Cerebellar cortex (tissue), 1 donor: ENCODE measurements around the gene IP6K1.
"Not testable (repeated sequence)": the region's sequence is repeated elsewhere in the genome, so short reads cannot be mapped to it uniquely, and the experiment has no call there.

ENCODE experiments used
- DNase-seq: peaks from one replicate; pipeline ENCODE4 v3.0.0-alpha.2; 2015; ENCODE audit warnings: low spot score

IP6K1 gene

DNA sequence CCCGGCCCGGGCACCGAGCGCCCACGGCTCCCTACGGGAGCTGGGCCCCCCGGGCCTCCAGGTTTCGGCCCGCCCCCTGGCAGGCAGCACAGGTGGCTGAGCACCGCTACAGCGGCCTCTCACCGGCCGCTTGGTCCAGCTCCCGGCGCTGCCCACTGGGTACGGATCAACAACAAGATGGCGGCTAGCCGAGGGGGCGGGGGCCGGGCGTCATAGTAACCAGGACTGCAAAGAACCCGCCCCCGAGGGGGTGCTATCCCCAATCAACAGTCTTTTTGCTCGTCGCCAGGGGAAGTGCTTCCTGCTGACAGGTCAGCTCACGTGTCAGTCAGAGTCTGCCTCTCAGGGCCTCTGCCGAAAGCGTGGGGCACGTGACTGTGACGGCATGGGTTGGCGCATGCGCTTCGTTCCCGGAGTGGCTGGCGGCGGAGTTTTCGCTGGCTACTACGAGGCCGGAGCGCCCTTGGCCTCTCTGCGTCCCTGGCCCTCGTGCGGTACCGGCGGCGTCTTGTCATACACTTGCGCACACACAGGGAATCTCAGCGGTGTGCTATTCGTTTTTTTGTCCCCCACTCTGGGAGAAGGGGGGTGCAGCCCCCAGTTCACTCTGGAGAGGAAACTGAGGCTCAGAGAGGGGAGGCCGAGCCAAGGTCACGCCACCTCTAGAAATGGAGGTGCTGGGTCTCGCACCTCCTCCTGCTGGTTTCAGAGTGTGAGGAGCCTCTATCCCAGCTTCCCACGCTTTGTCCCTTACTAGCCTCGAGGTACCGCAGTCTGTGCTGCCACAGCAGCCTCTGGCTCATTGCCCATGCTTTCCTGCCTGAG, at the start of gene IP6K1:
Gene IP6K1 (minus strand): TSS at position 186 of the 825 bp plus-strand sequence. CDS start 38,502 bp downstream, outside the sequence.
- peak; percentile 100 for DNase-seq

- no peak for DNase-seq
Measured at GRCh38 chr3:49831341-49831740, 45.0 kb upstream of the IP6K1 start.

GRCh38 chr3:49826016-49826415, 39.7 kb upstream of the IP6K1 start:
- DNase-seq = no peak

- DNase-seq = not testable (repeated sequence)
Measured at GRCh38 chr3:49823131-49823530, 36.8 kb upstream of the IP6K1 start.

DNA sequence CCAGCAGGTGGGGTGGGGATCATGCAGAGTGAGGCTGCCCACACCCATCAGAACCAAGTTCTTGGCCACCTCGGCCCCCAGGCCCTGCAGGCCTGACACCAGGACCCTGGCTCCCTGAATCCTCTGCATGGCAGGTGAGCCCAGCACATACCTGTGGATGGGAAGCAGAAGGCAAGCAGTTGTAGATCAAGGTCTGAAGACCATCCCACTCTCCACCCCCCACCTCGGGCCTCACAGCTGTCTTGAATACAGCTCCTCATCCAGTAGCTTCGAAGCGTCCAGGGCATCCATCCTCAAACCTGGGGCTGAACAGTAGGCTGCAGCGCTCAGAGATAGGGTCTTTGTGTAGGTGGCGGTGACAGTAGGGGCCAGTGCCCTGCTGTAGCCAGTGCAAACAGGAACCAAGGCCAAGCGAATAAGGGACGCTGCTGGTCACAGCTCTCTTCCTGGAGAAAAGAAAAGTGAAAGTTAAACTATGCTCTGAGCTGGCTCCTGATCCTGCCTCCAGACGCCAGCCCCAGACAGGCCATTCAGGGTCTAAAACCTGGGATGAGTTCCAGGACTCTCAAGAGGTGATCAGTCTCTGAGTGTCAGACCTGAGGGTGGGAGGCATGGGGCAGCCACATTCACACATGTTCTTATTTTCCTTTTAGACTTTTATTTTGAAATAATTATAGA, 27.3 kb upstream of the IP6K1 start, which contains the start of gene UBA7:
Gene UBA7 (minus strand): TSS at position 457 of the 678 bp plus-strand sequence. CDS start 166 bp downstream, at position 291.
- DNase-seq = peak; percentile 9

DNA sequence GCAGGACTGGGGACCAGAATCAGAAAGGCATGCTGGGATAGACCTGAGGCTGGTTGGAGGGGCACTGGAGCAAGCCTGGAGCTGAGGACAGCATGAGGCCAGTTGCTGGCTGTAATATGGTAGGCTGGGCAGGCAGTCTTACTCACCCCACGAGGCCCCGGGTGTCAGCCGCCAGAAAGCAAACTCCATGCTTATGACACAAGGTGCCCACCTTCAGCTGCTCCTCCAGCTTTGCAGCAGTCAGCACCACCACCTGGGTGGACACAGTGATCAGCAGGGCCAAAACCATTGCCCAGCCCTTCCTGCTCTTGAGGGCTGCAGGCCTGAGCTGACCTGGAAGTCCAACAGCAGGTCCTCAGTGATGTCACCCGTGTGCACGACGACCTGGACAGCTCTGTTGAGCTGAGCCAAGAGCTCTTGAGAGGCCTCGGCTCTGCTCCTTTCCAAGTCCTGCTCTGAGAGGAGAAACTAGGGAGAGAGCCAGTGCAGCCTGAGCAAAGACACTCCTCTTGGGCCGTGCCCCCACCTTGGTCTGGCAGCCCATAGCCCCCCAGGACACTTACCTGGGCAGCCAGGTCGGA, 26.7 kb upstream of the IP6K1 start:
- no peak for DNase-seq

GRCh38 chr3:49807431-49808114, 21.2 kb upstream of the IP6K1 start:
- no peak for DNase-seq

- no peak for DNase-seq
Measured at GRCh38 chr3:49806850-49807249, 20.5 kb upstream of the IP6K1 start.

- no peak for DNase-seq
Measured at GRCh38 chr3:49805897-49806701, 19.8 kb upstream of the IP6K1 start.

GRCh38 chr3:49805367-49805782, 19.0 kb upstream of the IP6K1 start:
- DNase-seq = peak; percentile 73

GRCh38 chr3:49804141-49805041, 18.0 kb upstream of the IP6K1 start:
- DNase-seq = no peak

DNA sequence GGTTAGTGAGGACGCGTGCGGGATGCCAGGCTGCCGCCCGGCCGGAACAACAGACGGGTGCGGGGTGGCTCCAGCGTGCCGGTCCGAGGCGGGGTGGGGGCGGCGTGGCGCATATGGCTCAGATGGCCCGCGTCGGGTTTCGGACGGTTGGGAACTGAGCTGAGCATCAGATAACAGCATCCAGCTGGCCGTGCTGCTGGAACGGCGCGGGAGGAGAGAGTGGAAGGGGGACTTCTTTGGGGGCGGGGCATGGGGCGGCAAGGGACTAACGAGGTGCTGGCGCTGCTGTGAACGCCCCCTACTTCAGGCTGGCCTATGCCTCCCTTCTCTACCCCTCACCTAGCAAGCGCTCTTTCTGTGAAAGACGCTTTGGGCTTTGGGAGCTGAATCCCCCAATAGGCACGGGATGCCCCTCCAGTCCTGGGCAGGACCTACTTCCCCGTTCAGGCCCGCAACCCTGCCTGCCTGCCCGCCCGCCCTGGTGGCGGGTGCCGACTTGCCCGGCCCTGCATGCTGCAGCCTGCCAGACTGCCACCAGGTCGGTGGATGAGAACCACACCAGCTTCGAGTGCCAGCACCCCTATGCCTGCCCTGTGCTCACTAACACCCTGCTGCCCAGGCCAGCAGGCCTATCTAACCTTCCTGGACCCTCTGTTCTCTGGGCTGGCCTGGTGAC, 17.3 kb upstream of the IP6K1 start:
- DNase-seq = peak; percentile 29

DNA sequence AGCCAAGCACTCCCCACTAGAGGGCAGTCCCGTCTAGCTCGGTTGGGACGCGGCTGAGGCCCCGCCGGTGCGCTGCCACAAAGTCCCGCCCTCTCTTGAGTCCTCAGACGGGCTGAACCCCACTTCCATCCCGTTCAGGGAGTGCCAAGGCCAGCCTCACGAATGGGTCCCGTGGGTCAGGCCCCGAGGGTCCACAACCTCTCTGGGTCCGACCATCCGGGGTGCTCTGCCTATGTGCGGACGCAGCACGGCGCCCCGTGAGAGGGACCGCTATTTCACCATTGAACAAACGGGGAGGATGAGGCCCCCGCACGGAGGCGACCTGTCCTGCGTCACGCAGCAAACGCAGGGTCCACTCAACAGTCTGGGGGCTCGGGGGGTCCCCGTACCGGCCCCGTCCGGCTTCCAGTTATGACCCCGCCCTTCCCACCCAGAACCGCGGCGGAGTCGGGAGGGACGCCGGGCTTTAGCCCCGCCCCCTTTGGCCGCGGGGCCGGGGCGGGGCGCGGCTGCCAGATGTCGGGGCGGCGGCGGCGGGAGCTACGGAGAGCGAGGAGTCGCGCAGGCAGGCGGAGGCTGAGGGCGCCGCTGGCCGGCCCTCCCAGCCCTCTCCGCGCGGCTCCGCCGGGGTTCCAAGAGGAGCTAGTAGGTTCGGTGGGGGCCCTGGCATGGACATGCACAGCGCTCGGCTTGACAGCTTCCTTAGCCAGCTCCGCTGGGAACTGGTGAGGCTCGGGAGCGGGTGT, 16.6 kb upstream of the IP6K1 start, which contains the start of gene INKA1:
Gene INKA1 (plus strand): TSS at position 543 of the 746 bp plus-strand sequence. CDS start 132 bp downstream, at position 675.
- peak; percentile 86 for DNase-seq

DNA sequence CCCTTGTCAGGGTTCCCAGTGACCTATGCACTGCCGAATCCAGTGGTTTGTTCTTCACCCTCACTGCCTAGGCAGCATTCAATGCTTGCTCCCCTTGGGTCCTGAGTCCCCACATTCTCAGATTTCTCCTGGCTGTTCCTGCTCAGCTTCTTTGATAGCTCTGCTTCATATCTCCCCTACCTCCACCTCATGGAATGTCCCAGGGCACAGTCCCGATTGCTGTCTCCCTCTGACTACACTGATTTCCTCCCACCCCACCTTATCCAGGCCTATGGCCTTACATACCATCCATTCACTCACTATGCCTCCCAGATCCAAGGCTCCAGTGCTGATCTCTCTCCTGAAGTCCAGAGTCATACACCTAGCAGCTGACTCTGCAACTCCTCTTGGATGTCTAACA, 14.8 kb upstream of the IP6K1 start:
- DNase-seq = no peak

DNA sequence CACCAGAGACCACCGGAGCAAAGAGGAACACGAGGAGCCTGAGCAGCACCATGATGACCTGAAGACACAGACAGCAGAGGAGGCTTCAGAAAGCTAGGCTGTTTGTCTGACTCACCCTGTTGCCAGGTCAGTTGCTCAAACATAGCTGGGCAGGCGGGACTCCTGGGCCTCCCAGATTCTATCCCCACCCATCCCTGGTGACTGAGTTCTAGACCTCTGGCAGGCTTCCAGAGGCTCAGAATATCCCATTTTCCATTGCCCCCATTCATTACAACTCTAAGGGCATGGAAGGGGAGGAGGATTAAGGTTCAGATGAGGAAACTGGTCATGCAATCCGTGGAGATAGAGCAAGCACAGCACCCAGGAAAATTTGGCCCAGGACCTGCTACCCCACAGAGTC, 13.4 kb upstream of the IP6K1 start, which contains the start of gene CDHR4:
Gene CDHR4 (minus strand): TSS at position 113 of the 400 bp plus-strand sequence. CDS start 61 bp downstream, at position 52.
- DNase-seq = no peak

GRCh38 chr3:49799105-49799504, 12.8 kb upstream of the IP6K1 start:
- no peak for DNase-seq

DNA sequence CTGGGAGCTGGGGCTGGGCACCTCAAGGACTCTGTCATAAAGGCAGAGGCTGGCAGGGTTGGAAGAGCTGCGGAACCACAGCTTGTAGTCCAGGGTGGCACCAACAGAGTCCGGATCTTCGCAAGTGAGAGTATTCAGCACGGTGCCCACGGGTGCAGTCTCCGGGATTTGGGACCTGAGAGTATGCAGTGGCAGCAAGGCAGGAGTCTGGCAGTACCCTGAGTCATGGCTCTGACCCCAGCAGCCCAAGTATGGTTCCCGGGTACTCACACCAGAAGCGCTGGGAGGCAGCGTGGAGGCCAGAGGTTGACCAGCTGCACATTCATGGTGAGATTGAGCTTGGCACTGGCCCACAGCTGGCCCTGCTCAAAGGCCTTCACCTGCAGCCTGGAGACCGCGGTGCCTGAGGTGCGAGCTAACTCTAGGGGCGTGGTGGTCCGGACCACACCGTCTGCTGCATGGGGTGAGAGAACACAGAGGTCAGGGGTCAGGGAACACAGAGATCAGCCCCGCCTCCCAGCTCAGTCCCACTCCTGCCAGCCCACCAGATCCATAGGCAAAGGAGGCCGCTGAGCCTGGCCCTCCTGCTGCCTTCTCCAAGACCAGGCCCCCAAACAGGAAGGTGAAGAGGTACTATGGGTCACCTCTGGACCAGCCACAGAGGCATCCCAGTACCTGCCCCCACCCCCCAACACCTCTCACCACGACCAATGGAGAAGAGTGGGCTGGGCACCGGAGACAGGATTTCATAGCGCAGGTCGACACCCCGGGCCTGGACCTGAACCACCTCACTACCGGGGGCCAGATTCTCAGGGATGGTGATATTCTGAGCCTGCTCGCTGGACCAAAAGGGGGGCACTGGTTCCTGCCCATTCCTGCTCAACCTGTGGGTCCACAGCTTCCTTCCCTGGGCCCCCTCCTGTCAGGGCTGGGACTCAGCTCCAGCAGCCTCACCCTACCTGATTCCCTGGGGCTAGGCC, 8.9 kb upstream of the IP6K1 start:
- no peak for DNase-seq
